GM12875 (cell line): ENCODE results near the gene CES1.
"Not testable (repeated sequence)": the region's sequence is repeated elsewhere in the genome, so short reads cannot be mapped to it uniquely, and the experiment has no call there.

ENCODE experiments used
- H3K4me3 ChIP-seq: one replicate; pipeline ENCODE4 v1.5.1; 2011; ENCODE audit warnings: low read depth, low read length, control low read depth
- CTCF ChIP-seq: IDR thresholded peaks from 2 replicates; pipeline ENCODE4 v1.5.1; 2011; ENCODE audit warnings: low read depth, mild to moderate bottlenecking, control low read depth, inconsistent platforms, low read length, moderate library complexity, borderline replicate concordance; ENCODE audit not compliant: insufficient read depth

CES1 gene

GRCh38 chr16:55868980-55869379, 36.1 kb upstream of the CES1 start:
- H3K4me3 ChIP-seq = no peak overlapping the region
- TF ChIP-seq CTCF = no peak

DNA sequence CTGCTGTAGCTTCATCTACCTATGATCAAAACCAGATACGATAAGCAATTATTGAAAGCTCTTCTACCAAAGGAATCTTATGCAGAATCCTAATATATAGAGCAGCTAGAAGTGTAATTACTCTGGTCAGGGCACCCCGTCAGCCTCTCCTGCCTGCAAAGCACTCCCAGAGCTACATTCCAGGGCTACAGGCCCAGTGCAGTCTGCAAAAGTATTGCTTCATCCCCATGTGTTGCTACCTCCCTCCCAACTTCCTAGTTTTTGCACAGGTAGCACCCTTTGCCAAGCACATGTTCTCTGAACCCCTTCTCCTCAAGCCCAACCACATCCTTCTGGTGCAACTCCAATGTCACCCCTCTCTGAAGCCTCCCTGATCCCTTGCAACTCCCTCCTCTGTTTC, 35.2 kb upstream of the CES1 start:
- no peak overlapping the region for H3K4me3 ChIP-seq
- TF ChIP-seq CTCF = no peak

DNA sequence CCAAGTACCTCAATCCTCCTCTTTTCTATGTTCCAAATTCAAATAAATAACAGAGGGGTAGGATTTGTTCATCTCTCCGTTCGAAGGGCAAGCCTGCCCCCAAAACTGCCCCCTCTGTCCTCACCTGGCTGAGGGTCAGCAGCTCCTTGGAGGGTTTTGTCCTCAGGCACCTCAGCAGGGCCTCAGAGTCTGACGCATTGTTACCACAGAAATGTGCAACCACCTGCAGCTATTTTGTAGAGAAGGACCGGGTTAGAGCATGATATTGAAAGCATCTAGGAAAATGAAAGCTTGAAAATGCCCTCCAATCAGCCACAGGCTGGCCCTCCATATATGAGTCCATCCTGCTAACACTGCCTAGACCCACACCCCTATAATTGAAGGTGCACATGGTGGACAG, 28.4 kb upstream of the CES1 start:
- no peak for TF ChIP-seq CTCF
- no peak overlapping the region for H3K4me3 ChIP-seq

- not testable (repeated sequence) for H3K4me3 ChIP-seq
Measured at GRCh38 chr16:55857650-55858049, 24.8 kb upstream of the CES1 start.

DNA sequence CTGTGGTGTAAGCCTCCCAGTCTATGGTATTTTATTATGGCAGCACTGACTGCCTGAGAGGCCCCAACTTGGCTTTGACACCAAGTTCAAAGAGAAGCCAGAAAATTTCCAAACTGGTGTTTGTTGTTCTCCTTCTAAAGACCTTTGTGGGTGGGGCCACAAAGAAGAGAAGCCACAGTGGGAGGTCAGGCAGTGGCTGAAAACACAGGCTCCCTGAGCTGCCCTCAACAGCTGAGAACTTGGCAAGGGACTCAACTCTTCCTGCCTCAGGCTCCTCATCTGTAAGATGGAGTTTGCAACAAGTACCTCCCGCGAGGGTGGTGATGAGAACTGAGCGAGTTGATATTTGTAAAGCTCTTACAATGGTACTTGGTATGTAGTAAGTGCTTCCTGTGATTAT, 24.1 kb upstream of the CES1 start:
- no peak for TF ChIP-seq CTCF
- no peak overlapping the region for H3K4me3 ChIP-seq

- no peak for TF ChIP-seq CTCF
Measured at GRCh38 chr16:55853114-55853513, 20.2 kb upstream of the CES1 start.

DNA sequence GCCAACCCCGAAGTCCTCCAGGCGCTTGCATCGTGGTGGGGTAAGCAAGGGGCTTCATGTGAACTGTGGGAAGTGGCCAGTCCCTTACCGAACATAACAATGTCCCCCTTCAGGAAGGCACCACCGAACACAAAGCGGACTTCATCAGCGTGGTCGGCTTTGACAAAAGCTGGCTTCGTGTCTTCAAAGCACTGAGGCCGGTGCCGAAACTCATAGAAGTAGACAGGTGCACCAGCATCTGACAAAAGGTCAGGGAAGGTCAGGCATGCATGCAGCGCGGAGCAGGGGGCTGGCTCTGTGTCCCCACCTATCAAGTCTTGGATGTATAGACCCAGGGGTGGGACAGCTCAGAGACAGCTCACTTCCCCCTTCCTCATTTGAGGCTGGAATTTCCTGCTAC, 16.6 kb upstream of the CES1 start:
- no peak for TF ChIP-seq CTCF
- no peak overlapping the region for H3K4me3 ChIP-seq

More at GRCh38 chr16:55853114-55853513, 20.2 kb upstream of the CES1 start:
- H3K4me3 ChIP-seq = no peak overlapping the region
